ENCODE results near the gene FAT2. TPM values are rescaled to one million over a fixed set of nuclear protein-coding genes. Genes with fewer than 3 reads are reported as not detected.

FAT2 gene
- total RNA-seq, 1 donor from 2014 or later: 0.53 TPM

GRCh38 chr5:151625285-151625684 is 34.2 kb upstream of the FAT2 start:
- H3K27me3 ChIP-seq (ENCODE audit: low read depth): peaks cover 5% of the 10 kb centered on the region
- H3K9me3 ChIP-seq: no peaks in the 10 kb centered on the region
- H3K4me1 ChIP-seq: no peaks in the 10 kb centered on the region
- intact Hi-C loops (cut with DNase I): no loop called here
- no peaks in the 10 kb centered on the region for H3K36me3 ChIP-seq
- no peak overlapping the region for H3K27ac ChIP-seq
- TF ChIP-seq CTCF (IDR thresholded peaks at IDR 0.05): no peak
- no peak for ATAC-seq
- no peak for DNase-seq
- H3K4me3 ChIP-seq: no peak overlapping the region

GRCh38 chr5:151624476-151624875 is 33.3 kb upstream of the FAT2 start:
- intact Hi-C loops (cut with DNase I): no loop called here
- no peak for TF ChIP-seq CTCF (IDR thresholded peaks at IDR 0.05)

GRCh38 chr5:151622367-151623088 is 31.4 kb upstream of the FAT2 start:
- ATAC-seq (no peak), DNase-seq (no peak)
- no peak for TF ChIP-seq CTCF (IDR thresholded peaks at IDR 0.05)
- Histone ChIP-seq H3K27ac (no peak overlapping the region), H3K4me3 (no peak overlapping the region), H3K4me1 (no peaks in the 10 kb centered on the region), H3K9me3 (no peaks in the 10 kb centered on the region), H3K27me3 (ENCODE audit: low read depth) (peaks cover 9% of the 10 kb centered on the region), H3K36me3 (no peaks in the 10 kb centered on the region)
- intact Hi-C loops (cut with DNase I): no loop called here

More at GRCh38 chr5:151624476-151624875, 33.3 kb upstream of the FAT2 start:
- DNase-seq (no peak), ATAC-seq (no peak)
- Histone ChIP-seq H3K36me3 (no peaks in the 10 kb centered on the region), H3K27me3 (ENCODE audit: low read depth) (peaks cover 9% of the 10 kb centered on the region), H3K4me1 (no peaks in the 10 kb centered on the region), H3K9me3 (no peaks in the 10 kb centered on the region), H3K4me3 (no peak overlapping the region), H3K27ac (no peak overlapping the region)

GRCh38 chr5:151620461-151620840 is 29.3 kb upstream of the FAT2 start:
- peaks cover 9% of the 10 kb centered on the region for H3K27me3 ChIP-seq (ENCODE audit: low read depth)
- H3K4me3 ChIP-seq: no peak overlapping the region
- H3K27ac ChIP-seq: no peak overlapping the region
- intact Hi-C loops (cut with DNase I): no loop called here
- DNase-seq (no peak), ATAC-seq (no peak)
- no peaks in the 10 kb centered on the region for H3K9me3 ChIP-seq
- TF ChIP-seq CTCF (IDR thresholded peaks at IDR 0.05): no peak
- no peaks in the 10 kb centered on the region for H3K36me3 ChIP-seq
- H3K4me1 ChIP-seq: no peaks in the 10 kb centered on the region

GRCh38 chr5:151619812-151620460 is 28.8 kb upstream of the FAT2 start:
- Histone ChIP-seq H3K4me1 (no peaks in the 10 kb centered on the region), H3K9me3 (no peaks in the 10 kb centered on the region), H3K36me3 (no peaks in the 10 kb centered on the region), H3K27me3 (ENCODE audit: low read depth) (peaks cover 13% of the 10 kb centered on the region), H3K27ac (no peak overlapping the region), H3K4me3 (no peak overlapping the region)
- no peak for DNase-seq
- ATAC-seq: no peak
- intact Hi-C loops (cut with DNase I): no loop called here
- no peak for TF ChIP-seq CTCF (IDR thresholded peaks at IDR 0.05)
